ENCODE data around the gene ASIC2. TPM values are rescaled to one million over a fixed set of nuclear protein-coding genes. Genes with fewer than 3 reads are reported as not detected.

Gene ASIC2
- total RNA-seq, 1 experiment from 2014 or later: not detected

- Histone ChIP-seq H3K79me2 (ENCODE audit: insufficient read depth, low read length) (no peaks in the 10 kb centered on the region), H2AFZ (ENCODE audit: low read depth, low read length, poor library complexity, severe bottlenecking) (no peak overlapping the region), H3K9me2 (ENCODE audit: insufficient read depth) (no peaks in the 10 kb centered on the region), H4K20me1 (ENCODE audit: insufficient read depth) (no peaks in the 10 kb centered on the region), H3K4me1 (ENCODE audit: control insufficient read depth in 1 of 2, insufficient read depth in 2 of 2, low read length in 2 of 2) (no peaks in the 10 kb centered on the region), H3K36me3 (ENCODE audit: control insufficient read depth in 1 of 2, insufficient read depth in 2 of 2, low read length in 2 of 2) (no peaks in the 10 kb centered on the region), H3K4me2 (ENCODE audit: low read length) (no peak overlapping the region), H3K9me3 (ENCODE audit: control insufficient read depth in 1 of 2, insufficient read depth in 1 of 2, low read depth in 1 of 2, low read length in 2 of 2) (no peaks in the 10 kb centered on the region), H3K27me3 (ENCODE audit: insufficient read depth, low read length) (peaks cover 64% of the 10 kb centered on the region), H3K9ac (ENCODE audit: low read length) (no peak overlapping the region), H3K4me3 (replicated peaks in 1 of 2; ENCODE audit: low read depth in 1 of 2, low read length in 2 of 2) (no peak overlapping the region), H3K27ac (ENCODE audit: low read depth, low read length) (no peak overlapping the region)
- RAD21 ChIA-PET (ENCODE audit: low non-redundant PET in 1 of 2, low total read pairs in 2 of 2, uncharacterized antibody in 2 of 2, unreplicated experiment in 2 of 2): no interaction called here
- TF ChIP-seq TCF7L2 (IDR thresholded peaks at IDR 0.05; ENCODE audit: borderline replicate concordance, extremely low read depth, insufficient read depth, insufficient read length) (no peak), SIN3A (IDR thresholded peaks at IDR 0.05; ENCODE audit: low read depth) (no peak), RAD21 (IDR thresholded peaks at IDR 0.05; ENCODE audit: low read depth) (no peak), ATF3 (IDR thresholded peaks at IDR 0.05) (no peak), SRF (IDR thresholded peaks at IDR 0.05; ENCODE audit: low read depth) (no peak)
- TF ChIP-seq, protein P1, sequence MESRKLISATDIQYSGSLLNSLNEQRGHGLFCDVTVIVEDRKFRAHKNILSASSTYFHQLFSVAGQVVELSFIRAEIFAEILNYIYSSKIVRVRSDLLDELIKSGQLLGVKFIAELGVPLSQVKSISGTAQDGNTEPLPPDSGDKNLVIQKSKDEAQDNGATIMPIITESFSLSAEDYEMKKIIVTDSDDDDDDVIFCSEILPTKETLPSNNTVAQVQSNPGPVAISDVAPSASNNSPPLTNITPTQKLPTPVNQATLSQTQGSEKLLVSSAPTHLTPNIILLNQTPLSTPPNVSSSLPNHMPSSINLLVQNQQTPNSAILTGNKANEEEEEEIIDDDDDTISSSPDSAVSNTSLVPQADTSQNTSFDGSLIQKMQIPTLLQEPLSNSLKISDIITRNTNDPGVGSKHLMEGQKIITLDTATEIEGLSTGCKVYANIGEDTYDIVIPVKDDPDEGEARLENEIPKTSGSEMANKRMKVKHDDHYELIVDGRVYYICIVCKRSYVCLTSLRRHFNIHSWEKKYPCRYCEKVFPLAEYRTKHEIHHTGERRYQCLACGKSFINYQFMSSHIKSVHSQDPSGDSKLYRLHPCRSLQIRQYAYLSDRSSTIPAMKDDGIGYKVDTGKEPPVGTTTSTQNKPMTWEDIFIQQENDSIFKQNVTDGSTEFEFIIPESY (IDR thresholded peaks at IDR 0.05; ENCODE audit: extremely low read depth, insufficient replicate concordance, low read length): no peak
- ATAC-seq (no peak), DNase-seq (ENCODE audit: low read depth, low spot score) (no peak)
- intact Hi-C loops (cut with micrococcal nuclease): no loop called here
- POLR2A ChIA-PET: no interaction called here
- CTCF ChIA-PET: no interaction called here
- no TSS peak for BruUV-seq (replicated peaks)
These were observed 171.3 kb downstream of the ASIC2 start for GRCh38 chr17:33121756-33122155.

DNA sequence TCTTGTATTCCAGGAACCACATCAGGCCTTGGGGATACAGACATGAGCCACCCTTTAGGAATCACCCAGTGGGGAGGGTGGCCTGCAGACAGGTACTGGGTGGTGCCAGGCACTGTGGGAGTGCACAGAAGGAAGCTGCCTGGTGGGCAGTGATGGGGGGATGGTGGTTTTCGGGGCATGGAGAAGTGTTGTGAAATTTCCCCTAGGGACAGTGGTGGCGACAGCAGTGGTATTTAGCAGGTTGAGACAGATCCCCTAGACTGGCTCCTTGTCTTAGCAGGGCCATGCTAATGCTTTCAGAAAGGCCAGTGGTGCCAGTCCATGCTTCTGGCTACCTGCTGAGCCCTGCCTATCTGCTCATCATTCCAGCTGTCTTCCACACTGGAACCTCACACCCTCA, 171.8 kb downstream of the ASIC2 start:
- CTCF ChIA-PET: no interaction called here
- no peaks in the 10 kb centered on the region for H3K9me2 ChIP-seq (ENCODE audit: insufficient read depth)
- H4K20me1 ChIP-seq (ENCODE audit: insufficient read depth): no peaks in the 10 kb centered on the region
- H3K4me1 ChIP-seq (ENCODE audit: control insufficient read depth in 1 of 2, insufficient read depth in 2 of 2, low read length in 2 of 2): no peaks in the 10 kb centered on the region
- intact Hi-C loops (cut with micrococcal nuclease): no loop called here
- no peak for ATAC-seq
- H3K9ac ChIP-seq (ENCODE audit: low read length): no peak overlapping the region
- no peak overlapping the region for H3K4me3 ChIP-seq (replicated peaks in 1 of 2; ENCODE audit: low read depth in 1 of 2, low read length in 2 of 2)
- H3K36me3 ChIP-seq (ENCODE audit: control insufficient read depth in 1 of 2, insufficient read depth in 2 of 2, low read length in 2 of 2): no peaks in the 10 kb centered on the region
- H3K27ac ChIP-seq (ENCODE audit: low read depth, low read length): no peak overlapping the region
- no peaks in the 10 kb centered on the region for H3K79me2 ChIP-seq (ENCODE audit: insufficient read depth, low read length)
- DNase-seq (ENCODE audit: low read depth, low spot score): no peak
- TF ChIP-seq EGR1 (IDR thresholded peaks at IDR 0.05; ENCODE audit: low read depth): no peak
- no peaks in the 10 kb centered on the region for H3K9me3 ChIP-seq (ENCODE audit: control insufficient read depth in 1 of 2, insufficient read depth in 1 of 2, low read depth in 1 of 2, low read length in 2 of 2)
- POLR2A ChIA-PET: no interaction called here
- H3K27me3 ChIP-seq (ENCODE audit: insufficient read depth, low read length): peaks cover 64% of the 10 kb centered on the region
- no peak overlapping the region for H2AFZ ChIP-seq (ENCODE audit: low read depth, low read length, poor library complexity, severe bottlenecking)
- BruUV-seq (replicated peaks): no TSS peak
- no peak overlapping the region for H3K4me2 ChIP-seq (ENCODE audit: low read length)
- RAD21 ChIA-PET (ENCODE audit: low non-redundant PET in 1 of 2, low total read pairs in 2 of 2, uncharacterized antibody in 2 of 2, unreplicated experiment in 2 of 2): no interaction called here
